Measurements from ENCODE around the gene ZNF584. TPM values are rescaled to one million over a fixed set of nuclear protein-coding genes. Genes with fewer than 3 reads are reported as not detected.

ZNF584 gene
- total RNA-seq, 1 donor from 2014 or later = 16.4 TPM

GRCh38 chr19:58385313-58385890 lies 23.0 kb upstream of the ZNF584 start:
- DNase-seq (ENCODE audit: low spot score in 2 of 2, unreplicated experiment in 2 of 2) = no peak

GRCh38 chr19:58385891-58386575 lies 22.4 kb upstream of the ZNF584 start:
- peak overlapping the region; percentile 98 for H3K27ac Mint-ChIP-seq
- no peak for TF ChIP-seq CTCF (IDR thresholded peaks at IDR 0.05; ENCODE audit: unreplicated experiment)

More at GRCh38 chr19:58385313-58385890, 23.0 kb upstream of the ZNF584 start:
- Mint-ChIP-seq H3K4me1 (peaks cover 28% of the 10 kb centered on the region), H3K9me3 (no peaks in the 10 kb centered on the region), H3K36me3 (peaks cover 9% of the 10 kb centered on the region), H3K4me3 (peak overlapping the region; percentile 96), H3K27me3 (ENCODE audit: low read depth) (no peaks in the 10 kb centered on the region), H3K27ac (peak overlapping the region; percentile 98)
- no peak for TF ChIP-seq CTCF (IDR thresholded peaks at IDR 0.05; ENCODE audit: unreplicated experiment)

DNA sequence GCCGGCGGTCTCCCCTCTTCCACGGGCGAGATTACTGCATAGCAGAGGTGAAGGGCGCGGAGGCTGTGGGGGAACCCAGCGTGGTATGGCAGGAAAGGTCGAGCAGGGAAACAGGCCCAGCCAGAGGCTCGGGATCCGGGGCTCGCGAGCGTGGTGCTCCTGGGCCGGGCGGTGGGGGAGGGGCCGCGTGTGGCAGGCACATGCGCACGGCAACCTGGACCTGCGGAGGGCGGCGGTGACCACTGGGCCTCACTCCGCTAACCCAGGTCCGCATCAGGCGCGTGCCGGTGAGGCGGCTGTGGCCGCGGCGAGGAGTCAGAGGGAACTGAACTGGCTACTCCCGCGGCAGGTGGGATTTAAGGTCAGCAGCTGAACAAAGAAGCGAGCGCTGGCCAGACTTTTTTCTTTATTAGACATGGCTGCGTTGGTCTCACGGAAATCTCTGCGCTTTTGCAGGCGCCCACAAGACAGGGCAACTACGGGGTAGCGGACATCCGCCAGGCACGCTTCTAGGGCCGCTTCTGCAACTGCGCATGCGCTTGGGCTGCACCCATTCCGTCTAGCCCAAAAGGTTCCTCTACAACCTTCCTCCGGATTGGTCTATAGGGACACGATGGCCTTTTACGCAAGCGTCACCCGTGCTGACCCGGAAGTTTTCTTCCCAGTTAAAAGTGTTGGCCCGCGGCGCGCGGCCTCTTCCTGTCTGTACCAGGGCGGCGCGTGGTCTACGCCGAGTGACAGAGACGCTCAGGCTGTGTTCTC lies 21.7 kb upstream of the ZNF584 start, which contains the start of gene RPS5:
Gene RPS5, plus strand, starts transcription at position 694 of the 762 bp plus-strand sequence. CDS start 869 bp downstream, outside the sequence.
- Mint-ChIP-seq H3K4me3 (peak within 1 kb of the TSS; percentile 96), H3K27ac (peak within 1 kb of the TSS; percentile 98), H3K27me3 (ENCODE audit: low read depth) (no peaks in the 10 kb centered on the region)

More at GRCh38 chr19:58385891-58386575, 22.4 kb upstream of the ZNF584 start:
- DNase-seq (ENCODE audit: low spot score in 2 of 2, unreplicated experiment in 2 of 2) = no peak
- Mint-ChIP-seq H3K9me3 (no peaks in the 10 kb centered on the region), H3K27me3 (ENCODE audit: low read depth) (no peaks in the 10 kb centered on the region), H3K4me3 (peak overlapping the region; percentile 96), H3K36me3 (peaks cover 14% of the 10 kb centered on the region), H3K4me1 (peaks cover 28% of the 10 kb centered on the region)

GRCh38 chr19:58387338-58388174 lies 20.9 kb upstream of the ZNF584 start:
- no peak for TF ChIP-seq CTCF (IDR thresholded peaks at IDR 0.05; ENCODE audit: unreplicated experiment)

More for the DNA sequence above, 21.7 kb upstream of the ZNF584 start, which contains the start of gene RPS5:
- Mint-ChIP-seq H3K9me3 (no peaks in the 10 kb centered on the region), H3K36me3 (peaks cover 14% of the 10 kb centered on the region), H3K4me1 (peaks cover 24% of the 10 kb centered on the region)
- peak; percentile 82 to 91 for DNase-seq (ENCODE audit: low spot score in 2 of 2, unreplicated experiment in 2 of 2)
- no peak for TF ChIP-seq CTCF (IDR thresholded peaks at IDR 0.05; ENCODE audit: unreplicated experiment)

DNA sequence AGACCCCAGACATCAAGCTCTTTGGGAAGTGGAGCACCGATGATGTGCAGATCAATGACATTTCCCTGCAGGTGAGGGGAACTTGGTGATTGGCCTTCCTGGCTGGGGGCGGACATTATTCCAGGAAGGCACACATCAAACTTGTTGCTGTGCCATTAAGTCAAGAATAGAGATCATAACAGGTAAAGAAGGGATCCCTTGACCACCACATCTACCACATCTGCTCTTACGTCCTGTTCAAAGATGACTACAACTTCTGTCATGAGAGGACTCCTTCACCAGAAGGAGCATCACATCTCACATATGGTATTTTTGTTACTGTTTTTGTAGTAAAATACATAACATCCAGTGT lies 20.3 kb upstream of the ZNF584 start:
- Mint-ChIP-seq H3K9me3 (no peaks in the 10 kb centered on the region), H3K27me3 (ENCODE audit: low read depth) (no peaks in the 10 kb centered on the region), H3K4me1 (peaks cover 24% of the 10 kb centered on the region), H3K27ac (peak overlapping the region; percentile 98), H3K4me3 (peak overlapping the region; percentile 96), H3K36me3 (peaks cover 14% of the 10 kb centered on the region)
- no peak for TF ChIP-seq CTCF (IDR thresholded peaks at IDR 0.05; ENCODE audit: unreplicated experiment)
- DNase-seq (ENCODE audit: low spot score in 2 of 2, unreplicated experiment in 2 of 2) = no peak

More at GRCh38 chr19:58387338-58388174, 20.9 kb upstream of the ZNF584 start:
- H3K27ac Mint-ChIP-seq = peak overlapping the region; percentile 98
- H3K27me3 Mint-ChIP-seq (ENCODE audit: low read depth) = no peaks in the 10 kb centered on the region
- no peaks in the 10 kb centered on the region for H3K9me3 Mint-ChIP-seq
- DNase-seq (ENCODE audit: low spot score in 2 of 2, unreplicated experiment in 2 of 2) = no peak
- H3K4me3 Mint-ChIP-seq = peak overlapping the region; percentile 96
- peaks cover 14% of the 10 kb centered on the region for H3K36me3 Mint-ChIP-seq
- peaks cover 24% of the 10 kb centered on the region for H3K4me1 Mint-ChIP-seq

Data from mesothelial cell of epicardium (in vitro differentiated cells).